Left cardiac atrium (tissue), 4 donors: ENCODE results near the gene ATG4C. TPM values are rescaled to one million over a fixed set of nuclear protein-coding genes. Genes with fewer than 3 reads are reported as not detected.

Experiments
- ATAC-seq, 2 donors: fragments of 200-7000 bp; cut with Tn5 transposase; one replicate each; pipeline ENCODE4 v1.9.1; 2020; ENCODE audit warnings: mild to moderate bottlenecking in 2 of 2, moderate library complexity in 2 of 2
- DNase-seq: peaks from one replicate; pipeline ENCODE4 v3.0.0-alpha.2; 2020
- intact Hi-C, 2 donors: fragments of 100-400 bp; cut with DNase I; formaldehyde crosslinking; loops; one replicate each; pipeline versions ENCODE4 v1.14.1 to v1.15.1; 2022 to 2023
- total RNA-seq, 2 donors: library from RNA; stranded (reverse); fragmentation: NEBNext Ultra II Directional; extraction: Animal tissue kit (Norgen Biotek cat#: 25700); gene quantifications; one replicate each; pipeline ENCODE4 v1.2.1, GENCODE V29; 2021
- donor health status: DM: no; HTN: yes; CAD: no.
- donor health status: DM: no; HTN: yes; CAD: no; lungs with severe emphysema.
- donor health status: DM: yes; HTN: yes; CAD: no.
- donor health status: Dilated cardiomyopathy.

The ATG4C gene
- total RNA-seq, 2 donors from 2014 or later, result 9.9 to 11.3 TPM

DNA sequence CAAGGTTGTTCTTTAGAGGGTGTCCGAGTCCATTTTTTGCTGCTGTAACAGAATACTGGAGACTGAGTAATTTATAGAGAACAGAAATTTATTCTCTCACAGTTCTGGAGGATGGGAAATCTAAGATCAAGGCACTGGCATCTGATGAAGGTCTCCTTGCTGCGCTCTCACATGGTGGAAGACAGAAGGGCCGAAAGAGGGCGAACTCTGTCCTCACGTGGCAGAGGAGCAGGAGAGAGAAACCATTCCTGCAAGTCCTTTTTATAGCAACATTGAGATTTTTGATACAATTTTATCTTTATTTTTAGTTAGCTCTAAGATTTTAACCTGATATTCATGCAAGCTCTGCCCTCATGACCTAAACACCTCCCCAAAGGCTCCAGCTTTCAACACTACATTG, 48.3 kb downstream of the ATG4C start:
- intact Hi-C loops, result no loop called here
- ATAC-seq (no peak), DNase-seq (no peak)

DNA sequence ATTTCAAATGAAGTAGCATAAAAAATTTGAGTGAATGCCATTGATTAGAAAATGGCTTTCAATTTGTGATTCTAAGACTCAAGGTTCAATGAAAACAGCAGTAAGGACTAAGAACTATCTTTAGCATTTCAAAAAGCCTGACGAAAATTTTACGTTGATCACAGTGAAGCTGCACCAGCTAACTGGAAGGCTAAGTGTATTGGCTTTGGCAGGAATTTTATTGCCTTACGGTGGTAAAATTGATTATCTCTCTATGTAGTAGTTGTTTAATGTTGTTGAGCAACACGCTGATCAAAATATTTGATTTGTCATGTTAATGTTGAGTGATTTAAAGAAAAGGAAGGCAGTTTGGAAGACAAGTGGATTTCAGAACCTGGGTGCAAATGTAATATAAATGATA, 49.6 kb downstream of the ATG4C start:
- intact Hi-C loops, result no loop called here
- ATAC-seq, result no peak
- no peak for DNase-seq

DNA sequence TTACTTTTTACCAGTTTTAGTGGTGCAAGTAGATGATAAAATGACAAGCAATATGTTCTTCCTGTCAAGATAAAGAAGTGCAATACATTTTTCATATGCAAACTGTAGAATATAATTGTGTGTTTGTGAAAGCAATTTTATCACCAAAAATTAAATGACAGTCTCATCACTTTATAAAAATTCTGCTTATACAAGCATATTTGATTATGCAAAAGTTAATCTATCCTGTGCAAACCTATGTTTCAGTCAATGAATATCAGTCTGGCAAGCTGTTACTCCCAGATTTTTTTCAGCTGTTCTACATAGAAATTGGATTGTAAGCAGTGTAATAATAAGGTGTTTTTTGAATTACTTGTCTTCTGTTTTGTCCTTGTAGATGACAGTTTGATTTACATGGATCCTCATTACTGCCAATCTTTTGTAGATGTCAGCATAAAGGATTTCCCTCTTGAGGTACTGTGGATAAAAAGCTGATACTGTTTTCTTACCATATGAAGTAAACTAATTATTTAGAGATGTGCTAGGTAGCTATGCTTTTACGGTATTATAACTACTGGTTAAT, 50.5 kb downstream of the ATG4C start:
- intact Hi-C loops, result no loop called here
- DNase-seq, result no peak
- no peak for ATAC-seq

- intact Hi-C loops, result no loop called here
- ATAC-seq (no peak), DNase-seq (no peak)
These were observed 53.1 kb downstream of the ATG4C start for GRCh38 chr1:62836856-62837540.

GRCh38 chr1:62840555-62840954, 56.6 kb downstream of the ATG4C start:
- ATAC-seq (no peak), DNase-seq (no peak)
- intact Hi-C loops, result loop anchor here in 1 of 2 donors (5.0 kb wide), 2 partner anchors 602 to 697 kb away; no protein-coding TSS in a partner anchor

DNA sequence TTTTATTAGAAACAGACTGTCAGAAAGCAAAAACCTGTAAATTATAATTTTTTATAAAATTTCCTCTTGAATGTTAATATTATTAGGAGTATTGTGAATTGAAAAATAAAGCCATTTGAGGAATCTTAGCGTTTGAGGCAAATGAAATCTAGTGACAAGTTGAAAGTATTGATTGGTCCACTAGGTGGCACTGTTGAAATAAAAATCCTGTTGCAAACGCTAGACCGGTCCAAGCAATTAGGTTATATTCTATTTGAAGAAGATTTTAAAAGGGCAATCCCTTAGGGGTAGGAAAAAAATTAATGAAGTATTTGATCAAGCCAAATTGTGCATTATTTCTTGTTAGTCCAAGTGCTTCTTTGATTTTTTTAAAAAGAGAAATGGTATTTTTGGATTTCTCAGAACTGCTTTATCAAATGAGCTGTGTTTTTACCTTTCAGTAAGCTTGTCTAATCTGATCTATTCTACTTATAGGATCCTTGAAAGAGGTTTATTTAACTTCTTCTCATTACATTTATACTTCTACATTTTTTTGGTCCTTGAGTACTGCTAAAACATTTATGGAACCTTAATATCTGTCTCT, 57.7 kb downstream of the ATG4C start:
- no peak for DNase-seq
- intact Hi-C loops, result loop anchor here in 1 of 2 donors (5.0 kb wide), 2 partner anchors 601 to 696 kb away; no protein-coding TSS in a partner anchor
- peak; percentile 50 to 60 for ATAC-seq

GRCh38 chr1:62844030-62844429, 60.1 kb downstream of the ATG4C start:
- intact Hi-C loops, result loop anchor here in 1 of 2 donors (5.0 kb wide), 2 partner anchors 598 to 693 kb away; no protein-coding TSS in a partner anchor
- DNase-seq (no peak), ATAC-seq (no peak)

- intact Hi-C loops, result no loop called here
- DNase-seq (no peak), ATAC-seq (no peak)
These were observed 65.1 kb downstream of the ATG4C start for GRCh38 chr1:62849031-62849430.

- DNase-seq, result no peak
- intact Hi-C loops, result no loop called here
- ATAC-seq, result no peak
These were observed 68.3 kb downstream of the ATG4C start for GRCh38 chr1:62852253-62852652.

- DNase-seq, result no peak
- ATAC-seq, result no peak
These were observed 73.0 kb downstream of the ATG4C start for GRCh38 chr1:62856960-62857359.

DNA sequence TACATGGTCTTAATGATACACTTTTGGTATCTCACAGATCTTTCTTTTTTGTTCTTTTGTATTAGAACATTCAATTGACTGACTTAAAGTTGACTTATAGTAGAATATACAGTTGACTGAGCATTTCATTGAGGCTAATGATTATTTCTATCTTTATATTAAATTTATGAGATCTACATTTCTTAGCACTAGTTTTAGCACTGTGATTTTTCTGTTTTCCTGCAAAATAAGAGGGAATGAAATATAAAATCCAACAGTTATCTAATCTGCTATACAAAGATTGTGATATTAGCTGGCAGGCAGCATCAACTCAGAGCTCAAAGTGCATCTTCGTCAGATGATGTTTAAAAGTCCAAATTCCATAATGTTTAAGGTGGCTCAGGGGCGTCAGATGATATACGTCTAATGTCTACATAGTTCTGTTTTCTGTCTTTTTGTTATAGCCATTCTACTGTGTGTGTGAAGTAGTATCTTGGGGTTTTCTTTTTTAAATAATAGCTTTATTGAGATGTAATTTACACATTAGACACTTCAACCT, 85.4 kb downstream of the ATG4C start:
- ATAC-seq (no peak), DNase-seq (no peak)
- intact Hi-C loops, result no loop called here

More at GRCh38 chr1:62856960-62857359, 73.0 kb downstream of the ATG4C start:
- intact Hi-C loops, result no loop called here

GRCh38 chr1:62870148-62870547, 86.2 kb downstream of the ATG4C start:
- no peak for ATAC-seq
- no peak for DNase-seq
- intact Hi-C loops, result no loop called here

DNA sequence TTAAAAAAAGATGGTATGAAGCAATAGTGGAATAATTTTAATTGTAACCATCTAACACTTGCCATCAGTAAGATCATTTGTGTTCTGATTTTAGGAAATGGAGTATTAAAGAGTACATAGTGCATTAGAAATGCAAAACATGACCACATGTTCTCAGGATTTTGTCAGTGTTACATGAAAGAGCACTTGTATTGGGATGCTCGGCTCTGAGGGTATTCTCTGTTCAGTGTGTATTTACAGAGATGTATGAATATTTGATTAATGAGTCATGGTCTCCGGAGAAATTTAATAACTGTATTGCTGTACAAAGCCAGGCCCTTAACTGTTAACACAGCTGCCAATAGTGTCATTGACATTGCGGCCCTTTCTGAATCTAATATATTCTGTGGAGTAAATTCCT, 91.7 kb downstream of the ATG4C start:
- ATAC-seq (peak in 1 of 2 donors; percentile 38), DNase-seq (no peak)
- intact Hi-C loops, result no loop called here

- DNase-seq (no peak), ATAC-seq (no peak)
- intact Hi-C loops, result no loop called here
These were observed 92.6 kb downstream of the ATG4C start for GRCh38 chr1:62876535-62876934.

DNA sequence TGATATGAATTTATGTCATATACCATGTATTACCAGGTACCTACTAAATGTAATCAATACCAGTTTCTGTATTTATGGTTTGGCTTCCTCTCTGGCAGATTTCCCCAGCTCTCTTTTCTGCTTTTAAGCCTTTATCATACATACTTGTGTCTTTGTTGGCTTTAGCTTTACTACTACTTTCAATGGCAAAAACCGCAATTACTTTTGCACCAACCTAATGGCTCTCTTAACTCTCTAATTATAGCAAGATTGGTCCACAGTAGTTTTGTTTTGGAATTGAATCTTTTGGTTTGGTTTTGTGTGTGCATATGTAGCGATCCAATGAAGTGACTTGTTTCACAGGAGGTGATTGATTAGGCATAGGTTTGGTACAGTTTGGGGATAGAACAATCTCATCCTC, 93.6 kb downstream of the ATG4C start:
- intact Hi-C loops, result no loop called here
- ATAC-seq (no peak), DNase-seq (no peak)

- intact Hi-C loops, result no loop called here
- ATAC-seq (no peak), DNase-seq (no peak)
These were observed 96.0 kb downstream of the ATG4C start for GRCh38 chr1:62879962-62880361.

DNA sequence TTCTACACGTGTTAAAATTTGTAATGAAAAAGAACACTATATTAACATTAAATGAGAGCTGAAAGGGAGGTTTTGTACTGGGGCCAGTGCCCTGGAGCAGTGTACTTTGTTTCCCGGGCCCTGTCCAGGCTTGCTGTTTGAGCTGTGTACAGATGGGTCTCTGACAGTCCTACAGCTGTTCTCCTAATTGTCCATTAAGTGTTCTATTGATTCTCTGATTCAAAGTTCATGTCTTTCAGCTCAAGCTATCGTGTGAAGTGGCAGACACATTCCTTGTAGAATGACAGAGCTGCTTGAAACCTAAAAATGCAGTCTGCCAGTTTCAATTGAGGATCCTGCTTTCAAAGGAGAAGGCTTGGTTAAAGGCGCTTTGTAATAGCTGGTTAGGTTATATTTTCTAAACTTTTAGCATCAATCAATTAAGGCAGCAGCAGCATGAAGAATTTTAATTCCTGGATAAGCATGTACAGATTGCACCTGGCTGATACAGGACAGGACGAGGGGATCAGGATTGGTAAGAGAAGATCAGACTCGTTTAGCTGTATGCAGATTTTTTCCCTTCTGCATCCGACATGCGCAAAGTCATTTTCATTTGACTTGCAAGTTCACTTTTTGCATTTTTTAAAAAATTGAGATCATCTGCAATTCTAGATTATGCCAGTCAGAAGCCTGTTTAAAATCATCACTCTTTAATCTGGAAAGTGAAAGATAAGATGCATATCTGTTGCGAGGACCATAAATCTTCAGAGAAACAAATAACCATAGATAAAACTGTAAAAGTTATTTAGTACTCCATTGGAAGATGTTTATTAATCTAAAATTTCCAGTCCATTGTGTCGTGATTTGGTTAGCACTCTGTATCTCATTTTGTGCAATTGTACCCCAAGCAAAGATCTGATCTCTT, 98.5 kb downstream of the ATG4C start:
- intact Hi-C loops, result no loop called here

DNA sequence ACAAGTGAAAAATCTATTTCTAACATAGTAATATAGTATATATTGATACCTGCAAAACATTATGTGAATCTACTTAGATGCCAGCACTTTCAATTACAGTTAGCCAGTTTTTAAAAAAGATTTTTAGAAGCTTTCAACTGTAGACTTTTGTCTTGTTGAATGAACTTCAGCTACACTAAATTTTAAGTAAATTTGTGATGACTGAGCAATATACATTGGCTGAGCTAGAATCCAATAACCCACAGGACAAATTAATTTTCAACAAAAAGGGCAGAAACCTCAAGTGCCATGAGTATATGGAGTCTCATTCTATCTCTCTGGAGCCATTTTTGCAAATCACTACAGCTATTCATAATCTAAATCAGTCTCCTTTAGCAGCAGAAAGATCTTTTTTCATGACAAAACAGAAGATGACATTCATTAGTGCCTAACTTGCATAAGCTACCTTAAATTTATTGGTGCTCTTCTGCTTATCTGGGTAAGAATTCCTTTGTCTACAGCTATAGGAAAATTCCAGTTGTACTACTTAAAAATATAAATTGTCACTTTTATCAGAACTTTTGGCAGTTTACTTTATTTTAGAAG, 100.3 kb downstream of the ATG4C start:
- ATAC-seq (no peak), DNase-seq (no peak)
- intact Hi-C loops, result no loop called here

More for the DNA sequence above, 98.5 kb downstream of the ATG4C start:
- DNase-seq (no peak), ATAC-seq (no peak)
